ENCODE measurements around the gene MS4A18. TPM values are rescaled to one million over a fixed set of nuclear protein-coding genes. Genes with fewer than 3 reads are reported as not detected.

Gene MS4A18
- total and polyA plus RNA-seq, 12 donors, result not detected

GRCh38 chr11:60719391-60719790 is 5.1 kb upstream of the MS4A18 start:
- H3K27ac ChIP-seq, result no peak overlapping the region
- no peak for DNase-seq
- intact Hi-C loops (cut with DNase I), result no loop called here
- no peaks in the 10 kb centered on the region for H3K9me3 ChIP-seq (replicated peaks in 1 of 3)
- H3K4me1 ChIP-seq (replicated peaks in 1 of 2), result no peaks in the 10 kb centered on the region
- H3K36me3 ChIP-seq (replicated peaks in 1 of 2), result no peaks in the 10 kb centered on the region
- WGBS, 4 donors, result 77 to 89% (median 80%) methylated on average over 4 of the region's 4 CpGs
- peaks cover 5% of the 10 kb centered on the region for H3K27me3 ChIP-seq
- TF ChIP-seq POLR2A (IDR thresholded peaks at IDR 0.05) (no peak), CTCF (IDR thresholded peaks at IDR 0.05) (no peak)
- H3K4me3 ChIP-seq, result no peak overlapping the region

- WGBS, 4 donors, result 73 to 79% (median 77%) methylated on average over 6 of the region's 6 CpGs
- Histone ChIP-seq H3K36me3 (replicated peaks in 1 of 2) (no peaks in the 10 kb centered on the region), H3K9me3 (replicated peaks in 1 of 3) (no peaks in the 10 kb centered on the region), H3K27me3 (peaks cover 5% of the 10 kb centered on the region), H3K4me1 (replicated peaks in 1 of 2) (no peaks in the 10 kb centered on the region), H3K4me3 (no peak overlapping the region), H3K27ac (no peak overlapping the region)
- intact Hi-C loops (cut with DNase I), result no loop called here
- no peak for DNase-seq
- TF ChIP-seq CTCF (IDR thresholded peaks at IDR 0.05) (no peak), POLR2A (IDR thresholded peaks at IDR 0.05) (no peak)
Measured at GRCh38 chr11:60720460-60720859, 4.1 kb upstream of the MS4A18 start.

DNA sequence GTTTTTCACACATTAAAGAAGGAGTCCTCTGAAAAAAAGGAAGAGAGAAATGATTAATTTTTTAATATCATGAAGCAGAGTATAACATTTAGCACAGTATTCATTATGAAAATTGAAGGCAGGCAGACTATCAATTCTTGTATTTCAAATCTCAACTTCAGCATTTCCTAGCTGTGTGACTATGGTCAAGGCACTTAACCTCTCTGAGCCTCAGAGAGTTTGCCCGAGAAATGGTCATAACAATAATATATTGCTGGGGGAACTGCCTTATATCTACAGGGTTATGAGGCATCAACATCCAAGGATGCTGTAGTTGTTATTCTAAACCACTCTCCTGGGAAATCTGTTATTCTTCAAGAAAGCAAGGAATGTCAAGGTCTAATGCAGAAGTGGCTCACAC is 1.1 kb downstream of the MS4A18 start:
- TF ChIP-seq CTCF (IDR thresholded peaks at IDR 0.05) (no peak), POLR2A (IDR thresholded peaks at IDR 0.05) (no peak)
- Histone ChIP-seq H3K9me3 (replicated peaks in 1 of 3) (no peaks in the 10 kb centered on the region), H3K36me3 (replicated peaks in 1 of 2) (no peaks in the 10 kb centered on the region), H3K27me3 (no peaks in the 10 kb centered on the region), H3K4me3 (no peak overlapping the region), H3K4me1 (replicated peaks in 1 of 2) (no peaks in the 10 kb centered on the region), H3K27ac (no peak overlapping the region)
- intact Hi-C loops (cut with DNase I), result no loop called here
- DNase-seq, result no peak
- WGBS, 4 donors, result 42 to 59% (median 52%) methylated on average over 1 of the region's 1 CpG

DNA sequence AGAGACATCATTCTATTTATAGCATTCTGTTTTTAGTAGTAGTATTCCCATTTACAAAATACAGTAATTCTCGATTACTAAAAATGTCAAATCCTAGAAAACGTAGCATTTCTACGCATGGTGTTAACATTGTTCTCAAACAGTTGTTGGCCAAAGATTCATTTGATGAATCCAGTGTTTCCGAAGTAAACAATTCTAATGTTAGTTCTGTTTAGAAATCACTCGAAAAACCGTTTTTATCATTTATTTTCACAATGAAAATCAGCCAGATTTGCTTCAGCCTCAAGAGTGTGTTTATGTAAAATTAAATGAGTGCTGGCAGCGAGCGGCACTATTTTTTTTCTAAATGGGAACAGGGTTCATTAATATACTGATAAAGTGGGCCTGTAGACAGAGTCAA is 7.1 kb downstream of the MS4A18 start:
- whole genome bisulfite sequencing, 4 donors, result 60 to 66% (median 62%) methylated on average over 8 of the region's 8 CpGs
- Histone ChIP-seq H3K9me3 (replicated peaks in 1 of 3) (no peaks in the 10 kb centered on the region), H3K4me1 (replicated peaks in 1 of 2) (peaks cover 0 to 10% of the 10 kb centered on the region in 2 donors), H3K36me3 (replicated peaks in 1 of 2) (no peaks in the 10 kb centered on the region), H3K27ac (no peak overlapping the region), H3K4me3 (no peak overlapping the region), H3K27me3 (no peaks in the 10 kb centered on the region)
- no peak for DNase-seq
- TF ChIP-seq POLR2A (IDR thresholded peaks at IDR 0.05), result no peak
- no peak for TF ChIP-seq CTCF (IDR thresholded peaks at IDR 0.05)
- intact Hi-C loops (cut with DNase I), result no loop called here

All from adrenal gland (tissue), 12 donors.